Naive B cell (primary cell): ENCODE data around the gene SMPD3. TPM values are rescaled to one million over a fixed set of nuclear protein-coding genes. Genes with fewer than 3 reads are reported as not detected.

Experiments
- ATAC-seq, 2 donors: fragments of 150-1000 bp; cut with Tn5 transposase; 2 replicates each; pipeline ENCODE4 v1.10.0; 2021; ENCODE audit warnings: low read depth in 2 of 2, mild to moderate bottlenecking in 2 of 2, moderate library complexity in 2 of 2
- DNase-seq: peaks from one replicate; pipeline ENCODE4 v3.0.0; 2022
- H3K27ac Mint-ChIP-seq, 6 donors: one replicate each; pipeline ENCODE4 v1.8.0; 2020 to 2022; ENCODE audit warnings: mild to moderate bottlenecking in 6 of 6, mixed read lengths in 6 of 6, moderate library complexity in 5 of 6, inconsistent platforms in 2 of 6
- H3K27me3 Mint-ChIP-seq, 3 donors: one replicate each; pipeline ENCODE4 v1.8.0; 2021 to 2022; ENCODE audit warnings: mixed read lengths in 3 of 3, mild to moderate bottlenecking in 1 of 3
- H3K36me3 Mint-ChIP-seq, 2 donors: one replicate each; pipeline ENCODE4 v1.8.0; 2020 to 2022; ENCODE audit warnings: mixed read lengths in 2 of 2, inconsistent platforms in 1 of 2, mild to moderate bottlenecking in 1 of 2
- H3K4me1 Mint-ChIP-seq, 3 donors: one replicate each; pipeline ENCODE4 v1.8.0; 2020 to 2022; ENCODE audit warnings: mixed read lengths in 3 of 3, inconsistent platforms in 1 of 3, mild to moderate bottlenecking in 1 of 3, moderate library complexity in 1 of 3
- H3K4me3 Mint-ChIP-seq, 8 donors: one replicate each; pipeline ENCODE4 v1.8.0; 2020 to 2022; ENCODE audit warnings: mild to moderate bottlenecking in 8 of 8, mixed read lengths in 8 of 8, moderate library complexity in 8 of 8, inconsistent platforms in 2 of 8
- H3K9me3 Mint-ChIP-seq, 7 donors: one replicate each; pipeline ENCODE4 v1.8.0; 2020 to 2022; ENCODE audit warnings: mixed read lengths in 7 of 7, mild to moderate bottlenecking in 5 of 7, inconsistent platforms in 2 of 7, moderate library complexity in 1 of 7
- polyA plus RNA-seq, 6 donors: library from polyadenylated mRNA; unstranded; fragments of 300-500 nt; fragmentation: Illumina TruSeq; gene quantifications; one replicate each; pipeline ENCODE4 v1.2.3, GENCODE V29; 2021; ENCODE audit warnings: low read depth in 6 of 6

Gene SMPD3
- polyA plus RNA-seq, 6 donors from 2014 or later = 0.18 to 2.2 (median 0.41) TPM; not detected in 1

GRCh38 chr16:68486502-68487202, 38.3 kb upstream of the SMPD3 start:
- peaks cover 0 to 3% (median 0%) of the 10 kb centered on the region in 7 donors for H3K9me3 Mint-ChIP-seq
- DNase-seq (no peak), ATAC-seq (no peak)
- H3K27me3 Mint-ChIP-seq = no peaks in the 10 kb centered on the region
- no peaks in the 10 kb centered on the region for H3K36me3 Mint-ChIP-seq
- H3K4me3 Mint-ChIP-seq = peak overlapping the region in 1 of 8 donors; percentile 42
- peaks cover 12 to 21% (median 21%) of the 10 kb centered on the region in 3 donors for H3K4me1 Mint-ChIP-seq
- H3K27ac Mint-ChIP-seq = no peak overlapping the region

- peaks cover 0 to 5% (median 3%) of the 10 kb centered on the region in 3 donors for H3K4me1 Mint-ChIP-seq
- peaks cover 0 to 3% (median 0%) of the 10 kb centered on the region in 7 donors for H3K9me3 Mint-ChIP-seq
- H3K27me3 Mint-ChIP-seq = no peaks in the 10 kb centered on the region
- H3K4me3 Mint-ChIP-seq = no peak overlapping the region
- no peaks in the 10 kb centered on the region for H3K36me3 Mint-ChIP-seq
- no peak overlapping the region for H3K27ac Mint-ChIP-seq
- DNase-seq (no peak), ATAC-seq (no peak)
Observed at GRCh38 chr16:68481636-68482035, 33.3 kb upstream of the SMPD3 start.

GRCh38 chr16:68480084-68480995, 32.0 kb upstream of the SMPD3 start:
- peaks cover 0 to 3% (median 0%) of the 10 kb centered on the region in 7 donors for H3K9me3 Mint-ChIP-seq
- no peaks in the 10 kb centered on the region for H3K36me3 Mint-ChIP-seq
- peaks cover 0 to 8% (median 0%) of the 10 kb centered on the region in 3 donors for H3K4me1 Mint-ChIP-seq
- no peak overlapping the region for H3K4me3 Mint-ChIP-seq
- no peaks in the 10 kb centered on the region for H3K27me3 Mint-ChIP-seq
- no peak for ATAC-seq
- DNase-seq = no peak
- peak overlapping the region in 2 of 6 donors; percentile 62 to 89 for H3K27ac Mint-ChIP-seq

GRCh38 chr16:68479271-68479670, 31.0 kb upstream of the SMPD3 start:
- no peak for ATAC-seq
- no peak for DNase-seq
- no peaks in the 10 kb centered on the region for H3K27me3 Mint-ChIP-seq
- no peaks in the 10 kb centered on the region for H3K36me3 Mint-ChIP-seq
- H3K4me3 Mint-ChIP-seq = no peak overlapping the region
- H3K9me3 Mint-ChIP-seq = peaks cover 0 to 3% (median 0%) of the 10 kb centered on the region in 7 donors
- H3K4me1 Mint-ChIP-seq = peaks cover 0 to 8% (median 0%) of the 10 kb centered on the region in 3 donors
- no peak overlapping the region for H3K27ac Mint-ChIP-seq

- DNase-seq (no peak), ATAC-seq (no peak)
- Mint-ChIP-seq H3K4me1 (peaks cover 0 to 8% (median 0%) of the 10 kb centered on the region in 3 donors), H3K27ac (no peak overlapping the region), H3K4me3 (no peak overlapping the region), H3K27me3 (no peaks in the 10 kb centered on the region), H3K9me3 (peaks cover 0 to 3% (median 0%) of the 10 kb centered on the region in 7 donors), H3K36me3 (no peaks in the 10 kb centered on the region)
Observed at GRCh38 chr16:68478526-68479250, 30.4 kb upstream of the SMPD3 start.

- no peak overlapping the region for H3K4me3 Mint-ChIP-seq
- no peak overlapping the region for H3K27ac Mint-ChIP-seq
- ATAC-seq (no peak), DNase-seq (no peak)
- H3K27me3 Mint-ChIP-seq = no peaks in the 10 kb centered on the region
- no peaks in the 10 kb centered on the region for H3K36me3 Mint-ChIP-seq
- peaks cover 25 to 27% (median 27%) of the 10 kb centered on the region in 3 donors for H3K4me1 Mint-ChIP-seq
- H3K9me3 Mint-ChIP-seq = no peaks in the 10 kb centered on the region
Observed at GRCh38 chr16:68475071-68475470, 26.8 kb upstream of the SMPD3 start.

GRCh38 chr16:68473358-68474070, 25.2 kb upstream of the SMPD3 start:
- no peak overlapping the region for H3K27ac Mint-ChIP-seq
- ATAC-seq (no peak), DNase-seq (no peak)
- no peaks in the 10 kb centered on the region for H3K27me3 Mint-ChIP-seq
- H3K4me3 Mint-ChIP-seq = peak overlapping the region in 1 of 8 donors; percentile 15
- H3K36me3 Mint-ChIP-seq = no peaks in the 10 kb centered on the region
- H3K9me3 Mint-ChIP-seq = no peaks in the 10 kb centered on the region
- H3K4me1 Mint-ChIP-seq = peaks cover 33 to 42% (median 39%) of the 10 kb centered on the region in 3 donors

GRCh38 chr16:68472581-68472980, 24.3 kb upstream of the SMPD3 start:
- Mint-ChIP-seq H3K4me1 (peaks cover 40 to 50% (median 46%) of the 10 kb centered on the region in 3 donors), H3K27ac (peak overlapping the region in 1 of 6 donors; percentile 88), H3K27me3 (no peaks in the 10 kb centered on the region), H3K36me3 (no peaks in the 10 kb centered on the region), H3K4me3 (peak overlapping the region in 2 of 8 donors; percentile 33 to 36), H3K9me3 (no peaks in the 10 kb centered on the region)
- ATAC-seq (no peak), DNase-seq (no peak)

- H3K4me3 Mint-ChIP-seq = peak overlapping the region; percentile 78 to 96 (median 90)
- DNase-seq = peak; percentile 85
- H3K4me1 Mint-ChIP-seq = peaks cover 41 to 57% (median 46%) of the 10 kb centered on the region in 3 donors
- no peaks in the 10 kb centered on the region for H3K9me3 Mint-ChIP-seq
- no peaks in the 10 kb centered on the region for H3K27me3 Mint-ChIP-seq
- peak overlapping the region; percentile 91 to 98 (median 95) for H3K27ac Mint-ChIP-seq
- peak; percentile 96 for ATAC-seq
- no peaks in the 10 kb centered on the region for H3K36me3 Mint-ChIP-seq
Observed at GRCh38 chr16:68470461-68471150, 22.3 kb upstream of the SMPD3 start.

GRCh38 chr16:68469796-68470460, 21.6 kb upstream of the SMPD3 start:
- Mint-ChIP-seq H3K4me1 (peaks cover 40 to 57% (median 46%) of the 10 kb centered on the region in 3 donors), H3K4me3 (peak overlapping the region; percentile 78 to 96 (median 90)), H3K27ac (peak overlapping the region; percentile 91 to 98 (median 95)), H3K36me3 (no peaks in the 10 kb centered on the region), H3K27me3 (no peaks in the 10 kb centered on the region), H3K9me3 (no peaks in the 10 kb centered on the region)
- DNase-seq (peak; percentile 12), ATAC-seq (peak; percentile 8)

- H3K27me3 Mint-ChIP-seq = no peaks in the 10 kb centered on the region
- H3K9me3 Mint-ChIP-seq = peaks cover 0 to 1% (median 0%) of the 10 kb centered on the region in 7 donors
- H3K4me1 Mint-ChIP-seq = peaks cover 40 to 57% (median 46%) of the 10 kb centered on the region in 3 donors
- H3K4me3 Mint-ChIP-seq = peak overlapping the region in 4 of 8 donors; percentile 10 to 78 (median 40)
- no peak for ATAC-seq
- no peak for DNase-seq
- peaks cover 0 to 4% of the 10 kb centered on the region in 2 donors for H3K36me3 Mint-ChIP-seq
- H3K27ac Mint-ChIP-seq = peak overlapping the region in 2 of 6 donors; percentile 20 to 24
Observed at GRCh38 chr16:68468842-68469241, 20.5 kb upstream of the SMPD3 start.
